RCC 7860 (cell line): ENCODE measurements around the gene C5AR2.
"Not testable (repeated sequence)": the region's sequence is repeated elsewhere in the genome, so short reads cannot be mapped to it uniquely, and the experiment has no call there.

Source experiments
- DNase-seq: peaks from one replicate; pipeline ENCODE4 v3.0.0-alpha.2; 2015; ENCODE audit warnings: low spot score
- FAIRE-seq: peaks from 2 replicates; lab custom pipeline; 2012; peaks lifted over from hg19 to GRCh38; lab: Jason Lieb, UNC

C5AR2 gene

DNA sequence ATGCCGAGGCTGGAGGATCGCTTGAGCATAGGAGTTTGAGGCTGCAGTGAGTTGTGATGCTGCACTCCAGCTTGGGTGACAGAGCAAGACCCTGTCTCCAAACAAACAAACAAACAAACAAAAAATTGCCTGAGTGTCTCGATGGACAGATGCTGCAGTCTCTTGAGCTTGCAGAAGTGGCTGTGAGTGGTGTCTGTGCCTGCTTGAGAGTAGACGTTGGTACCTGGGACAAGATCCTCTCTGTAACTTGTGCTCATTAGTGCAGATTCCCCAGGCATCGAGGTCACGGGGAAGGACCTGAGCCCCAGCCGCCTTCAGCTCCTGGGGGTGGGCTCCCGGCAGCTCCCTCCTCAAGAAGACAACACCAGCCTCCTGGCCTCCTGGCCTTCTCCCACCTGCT is 8.6 kb upstream of the C5AR2 start:
- no peak for DNase-seq
- no peak for FAIRE-seq

DNA sequence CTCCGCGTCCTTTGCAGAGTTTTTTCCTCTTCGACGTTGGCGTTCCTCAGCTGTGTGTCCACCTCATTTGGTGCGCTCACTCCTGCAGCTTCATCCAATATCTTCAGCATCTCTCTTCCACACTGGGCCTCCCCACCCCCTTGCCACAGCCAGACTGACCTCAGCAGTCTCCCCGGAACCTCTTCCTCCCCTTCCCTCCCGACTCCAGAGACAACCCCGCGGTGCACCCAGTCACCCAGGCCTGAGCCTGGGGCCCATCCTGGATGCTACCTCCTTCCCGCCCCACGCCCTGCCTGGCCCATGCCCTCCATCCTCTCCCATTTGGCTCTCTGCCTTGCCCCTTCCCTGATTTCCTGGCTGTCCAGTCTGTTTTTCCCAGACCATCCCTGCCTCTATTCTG is 8.1 kb upstream of the C5AR2 start:
- DNase-seq (no peak), FAIRE-seq (no peak)

GRCh38 chr19:47324502-47324901 is 7.5 kb upstream of the C5AR2 start:
- no peak for DNase-seq
- no peak for FAIRE-seq

DNA sequence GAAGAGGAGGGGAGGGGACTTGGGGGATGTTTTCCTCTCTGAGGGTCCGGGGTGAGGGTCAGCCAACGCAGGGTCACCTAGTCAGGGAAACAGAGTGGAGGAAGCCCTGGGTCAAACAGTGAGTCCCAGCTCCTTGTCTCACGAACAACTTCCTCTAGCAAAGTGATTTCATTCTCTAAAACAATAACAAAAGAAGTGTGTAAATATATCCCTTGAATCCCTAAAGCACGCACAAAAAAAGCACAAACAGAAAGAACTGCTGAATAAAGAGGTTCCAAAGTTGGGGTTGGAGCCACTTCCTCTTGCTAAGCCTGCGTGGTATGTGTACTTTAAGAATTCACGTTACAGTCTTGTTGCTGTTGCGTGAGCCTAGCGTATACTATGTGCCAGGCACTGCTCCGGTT is 1.5 kb upstream of the C5AR2 start:
- FAIRE-seq (no peak), DNase-seq (no peak)

GRCh38 chr19:47331490-47331889 is 485 bp upstream of the C5AR2 start:
- DNase-seq (no peak), FAIRE-seq (no peak)

GRCh38 chr19:47336765-47337718 is 5.1 kb downstream of the C5AR2 start:
- DNase-seq, FAIRE-seq: not testable (repeated sequence)

- DNase-seq (no peak), FAIRE-seq (no peak)
These were observed 7.4 kb downstream of the C5AR2 start for GRCh38 chr19:47339196-47339880.

- no peak for DNase-seq
- no peak for FAIRE-seq
These were observed 8.7 kb downstream of the C5AR2 start for GRCh38 chr19:47340477-47341208.

- FAIRE-seq (no peak), DNase-seq (no peak)
These were observed 9.8 kb downstream of the C5AR2 start for GRCh38 chr19:47341734-47342133.

DNA sequence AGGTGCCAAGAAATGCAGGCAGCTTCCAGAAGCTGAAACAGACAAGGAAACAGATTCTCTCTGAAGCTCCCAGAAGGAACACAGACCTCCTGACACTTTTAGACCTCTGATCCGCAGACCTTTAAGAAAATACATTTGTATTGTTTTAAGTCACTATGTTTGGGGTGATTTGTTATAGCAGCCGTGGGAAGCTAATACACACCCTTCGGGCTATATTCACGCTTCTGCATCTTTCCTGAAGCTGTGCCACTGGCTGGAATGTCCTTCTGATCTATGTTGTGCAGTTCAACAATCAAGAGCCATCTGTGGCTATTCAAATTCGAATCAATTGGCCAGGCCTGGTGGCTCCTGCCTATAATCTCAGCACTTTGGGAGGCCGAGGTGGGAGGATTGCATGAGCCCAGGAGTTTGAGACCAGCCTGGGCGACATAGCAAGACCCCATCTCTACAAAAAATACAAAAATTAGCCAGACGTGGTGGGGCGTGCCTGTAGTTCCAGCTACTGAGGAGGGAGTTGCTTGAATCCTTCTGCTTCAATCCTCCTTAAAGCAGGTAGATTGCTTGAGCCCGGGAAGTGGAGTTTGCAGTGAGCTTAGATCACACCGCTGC is 11.3 kb downstream of the C5AR2 start:
- DNase-seq (no peak), FAIRE-seq (no peak)

- DNase-seq (no peak), FAIRE-seq (no peak)
These were observed 12.4 kb downstream of the C5AR2 start for GRCh38 chr19:47344425-47344824.

DNA sequence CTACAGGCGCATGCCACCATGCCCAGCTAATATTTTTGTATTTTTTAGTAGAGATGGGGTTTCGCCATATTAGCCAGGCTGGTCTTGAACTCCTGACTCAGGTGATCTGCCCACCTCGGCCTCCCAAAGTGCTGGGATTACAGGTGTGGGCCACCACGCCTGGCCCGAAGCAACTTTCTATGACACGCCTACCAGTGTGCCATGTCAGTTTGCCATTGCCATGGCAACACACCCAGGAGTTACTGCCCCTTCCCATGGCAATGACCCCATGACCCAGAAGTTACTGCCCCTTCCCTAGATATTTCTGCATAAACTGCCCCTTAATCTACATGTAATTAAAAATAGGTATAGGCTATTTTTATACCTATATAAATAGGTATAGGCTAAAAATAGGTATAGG is 14.0 kb downstream of the C5AR2 start:
- not testable (repeated sequence) for FAIRE-seq, DNase-seq

GRCh38 chr19:47348819-47349795 is 17.1 kb downstream of the C5AR2 start, which contains the start of gene DHX34:
Gene DHX34, plus strand, starts transcription at chr19:47349315. Its CDS starts 3,716 bp downstream, at chr19:47353031.
- DNase-seq (peak; percentile 95), FAIRE-seq (peak; percentile 80)

DNA sequence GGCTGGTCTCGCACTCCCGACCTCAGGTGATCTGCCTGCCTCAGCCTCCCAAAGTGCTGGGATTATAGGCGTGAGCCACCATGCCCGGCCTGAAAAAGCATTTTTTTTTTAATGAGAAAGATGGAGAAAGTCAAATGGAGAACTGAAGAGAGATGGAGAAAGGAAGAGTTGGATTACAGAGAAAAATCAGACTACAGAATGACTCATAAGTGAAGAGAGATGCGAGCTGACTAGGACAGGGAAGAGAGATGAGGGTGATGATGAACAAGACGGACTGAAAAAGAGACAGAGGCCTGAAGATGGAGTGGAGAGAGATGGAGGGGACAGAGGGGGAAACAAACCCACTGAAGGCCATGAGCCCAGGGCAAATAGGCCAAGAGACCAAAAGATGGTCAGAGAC is 18.7 kb downstream of the C5AR2 start:
- FAIRE-seq = no peak
- no peak for DNase-seq

GRCh38 chr19:47351548-47351947 is 19.6 kb downstream of the C5AR2 start:
- DNase-seq (no peak), FAIRE-seq (no peak)

DNA sequence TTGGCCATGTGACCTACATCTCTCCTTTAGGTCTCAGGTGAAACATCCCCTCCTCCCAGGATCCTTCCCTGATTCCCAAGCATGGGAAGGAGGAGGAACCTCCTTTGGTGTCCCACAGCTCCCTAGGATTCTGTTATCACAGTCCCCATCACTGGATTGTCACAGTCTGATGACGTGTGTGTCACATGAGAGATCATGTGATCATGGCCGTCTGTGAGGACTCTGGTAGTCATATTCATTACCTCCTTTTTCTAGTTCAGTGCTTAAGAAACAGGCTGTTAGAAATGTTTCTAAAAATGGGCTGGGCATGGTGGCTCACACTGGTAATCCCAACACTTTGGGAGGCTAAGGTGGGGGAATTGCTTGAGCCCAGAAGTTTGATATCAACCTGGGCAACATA is 20.1 kb downstream of the C5AR2 start:
- no peak for FAIRE-seq
- DNase-seq = no peak

- FAIRE-seq (no peak), DNase-seq (no peak)
These were observed 21.3 kb downstream of the C5AR2 start for GRCh38 chr19:47353307-47353712.

- DNase-seq (no peak), FAIRE-seq (no peak)
These were observed 24.9 kb downstream of the C5AR2 start for GRCh38 chr19:47356900-47357299.

DNA sequence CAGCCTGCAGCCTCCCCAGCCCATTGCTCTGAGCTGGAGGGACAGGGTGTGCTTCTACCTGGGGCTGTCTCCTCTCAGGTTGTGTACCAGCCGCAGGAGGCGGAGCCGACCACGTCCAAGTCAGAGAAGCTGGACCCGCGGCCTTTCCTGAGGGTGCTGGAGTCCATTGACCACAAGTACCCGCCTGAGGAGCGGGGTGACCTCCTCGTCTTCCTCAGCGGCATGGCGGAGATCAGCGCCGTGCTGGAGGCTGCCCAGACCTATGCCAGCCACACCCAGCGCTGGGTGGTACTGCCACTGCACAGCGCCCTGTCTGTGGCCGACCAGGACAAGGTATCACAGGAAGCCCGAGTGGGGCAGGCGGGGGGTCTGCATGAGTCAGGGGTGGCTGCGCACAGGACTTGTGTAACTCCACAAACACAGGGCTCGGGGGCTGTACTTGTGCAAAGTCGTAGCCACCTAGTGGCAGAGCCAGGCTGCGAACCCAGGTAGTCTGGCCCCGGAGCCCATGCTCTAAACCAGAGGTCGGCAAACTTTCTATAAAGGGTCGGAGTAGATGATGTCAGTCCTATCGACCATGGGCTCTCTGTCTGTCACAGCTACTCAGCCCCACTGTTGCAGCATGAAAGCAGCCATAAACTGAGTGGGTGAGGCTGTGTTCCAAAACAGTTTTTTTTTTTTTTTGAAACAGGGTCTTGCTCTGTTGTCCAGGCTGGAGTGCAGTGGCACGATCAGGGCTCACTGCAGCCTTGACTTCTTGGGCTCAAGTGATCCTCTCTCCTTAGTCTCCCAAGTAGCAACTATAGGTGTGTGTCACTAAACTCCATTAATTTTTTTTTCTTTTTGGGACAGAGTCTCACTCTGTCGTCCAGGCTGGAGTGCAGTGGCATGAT is 26.1 kb downstream of the C5AR2 start:
- DNase-seq = no peak
- no peak for FAIRE-seq
